Hematopoietic multipotent progenitor cell treated with erythropoietin and hydrocortisone succinate and interleukin-3 and kit ligand, for 8 days (in vitro differentiated cells): ENCODE measurements around the gene SP1.

ENCODE experiments used
- DNase-seq: peaks from one replicate; pipeline ENCODE4 v3.0.0-alpha.2; 2015

SP1 gene

GRCh38 chr12:53452159-53453077, 72.4 kb downstream of the SP1 start:
- peak; percentile 78 for DNase-seq

DNA sequence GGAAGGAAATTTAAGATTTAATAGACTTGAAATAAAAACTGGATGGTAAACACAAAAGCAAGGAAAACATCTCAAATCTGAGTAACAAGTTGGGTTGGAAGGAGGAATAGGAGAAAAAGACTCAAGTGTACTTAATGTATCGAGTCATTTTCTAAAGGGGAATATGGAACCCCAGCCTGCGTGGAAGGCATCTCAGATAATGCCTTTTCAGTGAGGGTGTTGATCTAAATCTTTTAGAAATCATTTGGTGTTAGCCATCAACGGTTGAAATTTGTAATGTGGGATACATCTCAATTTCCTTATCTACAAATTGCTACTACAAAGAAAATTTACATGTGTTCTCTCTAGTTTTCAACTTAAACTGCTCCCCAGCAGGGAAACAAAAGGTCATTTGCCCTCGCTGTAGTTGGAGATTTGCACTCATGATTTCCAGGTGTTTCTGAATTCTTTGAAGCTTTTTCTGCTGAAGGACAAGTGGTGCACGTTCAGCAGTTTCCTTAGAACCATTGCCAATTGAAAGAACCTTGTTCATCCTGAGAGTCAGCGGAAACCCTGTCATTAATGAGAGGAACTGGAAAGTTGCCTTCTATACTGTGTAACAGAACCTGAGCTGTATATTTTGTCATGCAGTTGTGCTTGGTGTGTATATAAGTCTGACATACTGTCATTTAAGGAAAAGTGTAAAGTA, 74.1 kb downstream of the SP1 start:
- DNase-seq: no peak

DNA sequence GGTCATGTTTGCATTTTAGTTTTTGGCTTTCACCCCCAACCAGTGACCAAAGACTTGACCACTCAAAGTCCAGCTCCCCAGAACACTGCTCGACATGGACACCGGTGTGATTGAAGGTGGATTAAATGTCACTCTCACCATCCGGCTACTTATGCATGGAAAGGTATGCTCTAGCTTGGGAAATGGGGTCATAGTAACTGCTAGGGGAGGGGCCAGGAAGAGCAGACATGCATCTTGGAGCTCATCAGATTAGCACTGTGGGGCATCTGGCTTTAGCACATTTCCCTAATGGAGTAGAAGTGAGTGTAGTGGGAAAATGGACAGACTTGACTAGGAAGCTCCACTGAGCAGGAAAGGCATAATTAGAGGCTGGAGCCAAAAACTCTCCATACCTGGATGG, 74.7 kb downstream of the SP1 start:
- DNase-seq: no peak

DNA sequence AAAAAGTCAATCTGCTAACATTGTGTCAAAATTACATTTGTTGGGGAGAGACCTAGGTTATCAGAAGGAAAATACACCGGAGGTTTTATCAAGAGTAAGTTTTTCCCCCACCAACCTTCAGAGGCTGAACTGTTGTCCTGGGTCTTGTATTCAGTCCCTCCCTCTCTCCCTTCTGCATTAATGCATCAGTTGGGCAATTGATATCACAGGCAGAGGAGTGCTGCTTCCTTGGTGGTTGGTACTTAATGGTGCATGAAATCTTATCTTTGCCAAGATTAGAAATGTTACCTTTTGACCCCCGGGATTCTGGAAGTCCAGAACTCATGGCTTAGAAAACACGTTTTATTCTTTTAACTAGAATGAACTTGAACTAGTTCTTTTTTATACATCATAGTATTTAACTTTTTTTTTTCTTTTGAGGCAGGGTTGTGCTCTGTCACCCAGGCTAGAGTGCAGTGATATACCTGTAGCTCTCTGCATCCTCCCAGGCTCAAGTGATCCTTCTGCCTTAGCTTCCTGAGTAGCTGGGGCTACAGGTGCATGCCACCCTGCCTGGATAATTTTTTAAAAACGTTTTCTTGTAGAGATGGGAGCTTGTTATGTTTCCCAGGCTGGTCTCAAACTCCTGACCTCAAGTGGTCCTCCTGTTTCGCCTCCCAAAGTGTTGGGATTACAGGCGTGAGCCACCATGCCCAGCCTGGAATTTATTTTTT, 76.8 kb downstream of the SP1 start:
- no peak for DNase-seq

DNA sequence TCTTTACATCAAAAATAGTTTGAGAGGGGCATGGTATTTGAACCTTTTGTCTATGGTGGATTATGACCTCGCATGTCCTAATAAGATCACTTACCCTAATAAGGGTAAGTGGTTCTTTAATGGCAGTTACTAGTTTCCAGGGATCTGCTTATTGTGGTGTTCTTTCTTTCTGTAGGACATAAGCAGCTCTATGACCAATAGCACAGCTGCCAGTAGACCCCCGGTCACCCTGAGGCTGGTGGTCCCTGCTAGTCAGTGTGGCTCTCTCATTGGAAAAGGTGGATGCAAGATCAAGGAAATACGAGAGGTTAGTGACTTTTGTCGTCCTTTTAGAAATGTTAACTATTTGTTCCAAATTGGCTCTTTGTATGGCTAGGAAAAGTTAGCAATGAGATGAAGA, 79.1 kb downstream of the SP1 start:
- DNase-seq: no peak

GRCh38 chr12:53461059-53461458, 81.1 kb downstream of the SP1 start:
- DNase-seq: no peak

DNA sequence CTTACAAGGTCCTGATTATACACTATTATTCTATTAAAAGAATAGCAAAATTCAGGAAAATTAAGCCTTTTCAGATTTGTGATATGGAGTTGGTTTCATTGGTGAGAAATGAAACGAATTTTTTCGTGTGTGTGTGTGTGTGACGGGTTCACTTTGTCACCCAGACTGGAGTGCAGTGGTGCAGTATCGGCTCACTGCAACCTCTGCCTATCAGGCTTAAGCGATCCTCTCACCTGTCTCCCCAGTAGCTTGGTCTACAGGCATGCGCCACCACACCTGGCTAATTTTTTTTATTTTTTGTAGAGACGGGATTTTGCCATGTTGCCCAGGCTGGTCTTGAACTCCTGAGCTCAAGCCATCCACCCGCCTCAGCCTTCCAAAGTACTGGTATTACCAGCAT, 81.6 kb downstream of the SP1 start:
- DNase-seq: no peak

GRCh38 chr12:53462935-53463334, 83.0 kb downstream of the SP1 start:
- no peak for DNase-seq

GRCh38 chr12:53463802-53464560, 84.0 kb downstream of the SP1 start:
- DNase-seq: no peak

DNA sequence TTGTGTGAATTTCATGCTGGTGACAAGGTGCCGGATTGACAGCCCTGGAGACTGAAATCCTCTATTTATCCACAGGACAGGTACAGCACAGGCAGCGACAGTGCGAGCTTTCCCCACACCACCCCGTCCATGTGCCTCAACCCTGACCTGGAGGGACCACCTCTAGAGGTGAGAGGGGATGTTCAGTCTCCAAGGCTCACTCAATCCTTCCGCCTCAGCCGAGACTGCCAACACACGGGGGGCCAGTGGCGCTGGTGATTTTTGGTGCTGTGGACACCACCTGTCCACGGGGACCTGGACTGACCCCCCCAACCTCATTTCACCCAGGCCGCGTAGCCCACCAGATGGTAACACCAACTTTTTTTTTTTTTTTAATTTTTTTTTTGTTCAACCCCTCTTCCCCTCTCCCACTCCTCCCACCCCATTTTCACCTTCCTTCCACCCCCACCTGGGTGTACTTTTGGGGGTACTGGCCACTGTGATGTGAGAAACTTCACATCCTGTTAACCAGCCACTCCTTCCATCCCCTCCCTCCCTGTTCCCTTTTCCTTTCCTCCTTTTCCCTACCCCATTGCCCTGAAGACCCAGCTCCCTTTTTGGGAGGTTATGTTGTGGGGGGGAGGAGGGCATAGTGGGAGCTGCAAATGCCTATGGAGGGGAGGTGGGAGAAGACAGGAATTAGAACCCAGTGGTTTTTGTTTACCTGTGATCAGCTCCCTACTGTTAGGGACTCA, 84.9 kb downstream of the SP1 start:
- DNase-seq: no peak

DNA sequence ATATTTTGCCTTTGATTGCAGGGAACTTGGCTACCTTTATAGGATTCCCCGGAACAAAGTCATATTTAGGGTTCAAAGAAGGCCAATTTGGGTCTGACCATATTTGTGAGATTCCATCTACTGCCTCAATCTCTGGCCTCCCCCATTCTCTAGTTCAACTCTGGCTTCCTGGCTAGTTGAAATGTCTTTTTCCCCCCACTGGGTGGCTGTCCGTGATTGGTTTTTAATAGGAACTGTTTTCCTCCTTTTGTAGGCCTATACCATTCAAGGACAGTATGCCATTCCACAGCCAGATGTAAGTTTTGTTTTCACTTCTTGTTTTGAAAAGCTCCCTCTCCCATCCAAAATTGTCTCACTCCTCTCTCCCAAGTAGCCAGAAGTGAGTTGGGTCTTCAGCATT, 85.7 kb downstream of the SP1 start:
- no peak for DNase-seq
